ENCODE data around the gene HSF2BP.
"Not testable (repeated sequence)": the region's sequence is repeated elsewhere in the genome, so short reads cannot be mapped to it uniquely, and the experiment has no call there.

The HSF2BP gene

DNA sequence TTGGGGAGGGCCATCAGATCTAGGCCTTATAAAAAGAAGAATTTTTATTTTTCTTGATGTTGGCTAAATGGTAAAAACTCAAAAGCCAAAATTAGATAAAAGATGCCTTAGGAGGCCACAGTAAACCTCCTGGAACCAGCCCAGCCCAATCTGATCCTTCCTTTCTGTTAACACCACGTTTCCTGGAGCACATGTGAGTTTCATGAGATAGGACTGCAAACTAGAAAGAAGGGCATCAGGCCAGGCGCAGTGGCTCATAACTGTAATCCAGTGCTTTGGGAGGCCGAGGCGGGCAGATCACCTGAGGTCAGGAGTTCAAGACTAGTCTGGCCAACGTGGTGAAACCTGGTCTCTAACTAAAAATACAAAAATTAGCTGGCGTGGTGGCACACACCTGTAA is 6.7 kb downstream of the HSF2BP start:
- DNase-seq (ENCODE audit: low read depth in 1 of 2, low spot score in 1 of 2): no peak
- H3K4me3 ChIP-seq (replicated peaks; ENCODE audit: insufficient read depth, low read length): no peak overlapping the region
- H3K27ac ChIP-seq (replicated peaks): no peak overlapping the region
- TF ChIP-seq, protein P1, sequence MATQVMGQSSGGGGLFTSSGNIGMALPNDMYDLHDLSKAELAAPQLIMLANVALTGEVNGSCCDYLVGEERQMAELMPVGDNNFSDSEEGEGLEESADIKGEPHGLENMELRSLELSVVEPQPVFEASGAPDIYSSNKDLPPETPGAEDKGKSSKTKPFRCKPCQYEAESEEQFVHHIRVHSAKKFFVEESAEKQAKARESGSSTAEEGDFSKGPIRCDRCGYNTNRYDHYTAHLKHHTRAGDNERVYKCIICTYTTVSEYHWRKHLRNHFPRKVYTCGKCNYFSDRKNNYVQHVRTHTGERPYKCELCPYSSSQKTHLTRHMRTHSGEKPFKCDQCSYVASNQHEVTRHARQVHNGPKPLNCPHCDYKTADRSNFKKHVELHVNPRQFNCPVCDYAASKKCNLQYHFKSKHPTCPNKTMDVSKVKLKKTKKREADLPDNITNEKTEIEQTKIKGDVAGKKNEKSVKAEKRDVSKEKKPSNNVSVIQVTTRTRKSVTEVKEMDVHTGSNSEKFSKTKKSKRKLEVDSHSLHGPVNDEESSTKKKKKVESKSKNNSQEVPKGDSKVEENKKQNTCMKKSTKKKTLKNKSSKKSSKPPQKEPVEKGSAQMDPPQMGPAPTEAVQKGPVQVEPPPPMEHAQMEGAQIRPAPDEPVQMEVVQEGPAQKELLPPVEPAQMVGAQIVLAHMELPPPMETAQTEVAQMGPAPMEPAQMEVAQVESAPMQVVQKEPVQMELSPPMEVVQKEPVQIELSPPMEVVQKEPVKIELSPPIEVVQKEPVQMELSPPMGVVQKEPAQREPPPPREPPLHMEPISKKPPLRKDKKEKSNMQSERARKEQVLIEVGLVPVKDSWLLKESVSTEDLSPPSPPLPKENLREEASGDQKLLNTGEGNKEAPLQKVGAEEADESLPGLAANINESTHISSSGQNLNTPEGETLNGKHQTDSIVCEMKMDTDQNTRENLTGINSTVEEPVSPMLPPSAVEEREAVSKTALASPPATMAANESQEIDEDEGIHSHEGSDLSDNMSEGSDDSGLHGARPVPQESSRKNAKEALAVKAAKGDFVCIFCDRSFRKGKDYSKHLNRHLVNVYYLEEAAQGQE (IDR thresholded peaks at IDR 0.05; ENCODE audit: insufficient replicate concordance, low read depth): no peak
- TF ChIP-seq POLR2AphosphoS5 (IDR thresholded peaks at IDR 0.05; ENCODE audit: low read depth): no peak
- no peak for TF ChIP-seq SPI1 (IDR thresholded peaks at IDR 0.05; ENCODE audit: borderline replicate concordance, low read depth)
- TF ChIP-seq, protein P2, sequence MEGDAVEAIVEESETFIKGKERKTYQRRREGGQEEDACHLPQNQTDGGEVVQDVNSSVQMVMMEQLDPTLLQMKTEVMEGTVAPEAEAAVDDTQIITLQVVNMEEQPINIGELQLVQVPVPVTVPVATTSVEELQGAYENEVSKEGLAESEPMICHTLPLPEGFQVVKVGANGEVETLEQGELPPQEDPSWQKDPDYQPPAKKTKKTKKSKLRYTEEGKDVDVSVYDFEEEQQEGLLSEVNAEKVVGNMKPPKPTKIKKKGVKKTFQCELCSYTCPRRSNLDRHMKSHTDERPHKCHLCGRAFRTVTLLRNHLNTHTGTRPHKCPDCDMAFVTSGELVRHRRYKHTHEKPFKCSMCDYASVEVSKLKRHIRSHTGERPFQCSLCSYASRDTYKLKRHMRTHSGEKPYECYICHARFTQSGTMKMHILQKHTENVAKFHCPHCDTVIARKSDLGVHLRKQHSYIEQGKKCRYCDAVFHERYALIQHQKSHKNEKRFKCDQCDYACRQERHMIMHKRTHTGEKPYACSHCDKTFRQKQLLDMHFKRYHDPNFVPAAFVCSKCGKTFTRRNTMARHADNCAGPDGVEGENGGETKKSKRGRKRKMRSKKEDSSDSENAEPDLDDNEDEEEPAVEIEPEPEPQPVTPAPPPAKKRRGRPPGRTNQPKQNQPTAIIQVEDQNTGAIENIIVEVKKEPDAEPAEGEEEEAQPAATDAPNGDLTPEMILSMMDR (IDR thresholded peaks at IDR 0.05; ENCODE audit: insufficient read depth, low read length): no peak
- no peak for TF ChIP-seq GABPA (IDR thresholded peaks at IDR 0.05; ENCODE audit: low read depth)
- H3K27me3 ChIP-seq (ENCODE audit: insufficient read depth, poor library complexity, severe bottlenecking): no peaks in the 10 kb centered on the region

DNA sequence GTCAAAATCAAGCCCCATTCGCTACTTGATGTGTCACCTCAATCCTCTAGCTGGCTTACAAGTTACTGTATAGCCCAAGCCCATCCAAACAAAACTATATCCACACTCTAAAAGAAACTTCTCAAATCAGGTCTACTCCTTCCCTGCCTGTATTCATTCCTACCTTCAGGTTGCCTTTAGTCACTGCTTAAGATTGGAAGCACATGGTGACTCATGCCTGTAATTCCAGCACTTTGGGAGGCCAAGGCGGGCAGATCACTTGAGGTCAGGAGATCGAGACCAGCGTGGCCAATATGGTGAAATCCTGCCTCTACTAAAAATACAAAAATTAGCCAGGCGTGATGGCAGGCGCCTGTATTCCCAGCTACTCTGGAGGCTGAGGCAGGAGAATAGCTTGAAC is 7.4 kb downstream of the HSF2BP start:
- DNase-seq (ENCODE audit: low read depth in 1 of 2, low spot score in 1 of 2); H3K4me3 ChIP-seq (replicated peaks; ENCODE audit: insufficient read depth, low read length); H3K27ac ChIP-seq (replicated peaks); H3K27me3 ChIP-seq (ENCODE audit: insufficient read depth, poor library complexity, severe bottlenecking): not testable (repeated sequence)

DNA sequence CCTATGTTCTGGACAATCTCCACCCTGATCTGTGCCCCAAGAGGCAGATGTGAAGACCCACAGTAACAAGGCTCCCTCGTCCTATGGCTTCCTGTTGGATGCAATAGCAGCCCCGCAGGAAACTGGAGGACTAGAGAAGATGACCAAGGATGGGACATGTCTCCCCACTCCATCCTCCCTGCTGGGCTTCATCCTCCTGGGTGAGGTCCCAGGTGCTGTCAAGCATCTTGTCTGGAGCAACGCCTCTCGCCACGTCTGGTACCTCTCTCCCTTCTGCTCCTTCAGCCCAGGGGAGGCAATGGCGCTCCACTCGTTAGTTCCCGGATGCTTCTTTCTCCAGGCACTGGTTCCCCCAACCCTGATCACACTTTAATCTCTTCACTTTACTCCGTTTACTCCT is 11.1 kb downstream of the HSF2BP start:
- no peak for DNase-seq (ENCODE audit: low read depth in 1 of 2, low spot score in 1 of 2)
- Histone ChIP-seq H3K27ac (replicated peaks) (no peak overlapping the region), H3K4me3 (replicated peaks; ENCODE audit: insufficient read depth, low read length) (no peak overlapping the region), H3K27me3 (ENCODE audit: insufficient read depth, poor library complexity, severe bottlenecking) (no peaks in the 10 kb centered on the region)
- TF ChIP-seq SPI1 (IDR thresholded peaks at IDR 0.05; ENCODE audit: borderline replicate concordance, low read depth) (no peak), GABPA (IDR thresholded peaks at IDR 0.05; ENCODE audit: low read depth) (no peak), POLR2AphosphoS5 (IDR thresholded peaks at IDR 0.05; ENCODE audit: low read depth) (no peak)
- TF ChIP-seq, protein P1 (IDR thresholded peaks at IDR 0.05; ENCODE audit: insufficient replicate concordance, low read depth): no peak
- TF ChIP-seq, protein P2 (IDR thresholded peaks at IDR 0.05; ENCODE audit: insufficient read depth, low read length): no peak

DNA sequence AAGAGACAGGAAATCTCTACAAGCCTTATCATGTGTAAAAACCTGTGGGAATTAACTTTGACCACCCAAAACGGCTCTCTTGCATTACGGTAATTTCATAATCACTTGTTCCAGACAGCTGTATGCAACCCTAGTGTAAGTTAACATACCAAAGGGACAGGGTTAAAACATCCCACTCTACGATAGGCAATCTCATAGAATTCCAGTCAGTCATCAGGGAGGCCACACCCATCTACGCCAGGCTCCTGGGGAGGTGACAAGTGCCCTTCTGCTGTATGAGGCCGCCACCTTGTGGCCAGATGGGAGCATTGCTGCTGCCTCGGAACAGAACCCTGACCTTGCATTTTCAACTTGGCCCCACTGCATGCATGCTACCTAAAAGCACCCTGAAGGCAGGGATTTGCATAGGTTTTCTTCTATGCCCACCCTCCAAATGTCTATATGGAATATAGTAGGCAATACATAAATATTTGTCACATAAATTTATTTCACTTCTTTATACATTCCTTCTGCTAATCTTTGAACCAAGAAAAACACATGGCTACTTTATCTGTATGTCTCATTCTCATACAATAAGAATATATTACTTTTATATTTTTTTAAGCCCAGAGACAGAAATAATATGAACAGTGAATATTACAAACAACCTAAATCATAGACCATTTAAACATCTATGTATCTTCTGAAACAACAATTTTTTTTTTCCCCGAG is 12.6 kb downstream of the HSF2BP start:
- TF ChIP-seq, protein P2 (IDR thresholded peaks at IDR 0.05; ENCODE audit: insufficient read depth, low read length): peak; percentile 100
- no peak for TF ChIP-seq POLR2AphosphoS5 (IDR thresholded peaks at IDR 0.05; ENCODE audit: low read depth)
- TF ChIP-seq, protein P1 (IDR thresholded peaks at IDR 0.05; ENCODE audit: insufficient replicate concordance, low read depth): no peak
- TF ChIP-seq GABPA (IDR thresholded peaks at IDR 0.05; ENCODE audit: low read depth): no peak
- TF ChIP-seq SPI1 (IDR thresholded peaks at IDR 0.05; ENCODE audit: borderline replicate concordance, low read depth): no peak
- no peak overlapping the region for H3K4me3 ChIP-seq (replicated peaks; ENCODE audit: insufficient read depth, low read length)
- H3K27ac ChIP-seq (replicated peaks): no peak overlapping the region
- H3K27me3 ChIP-seq (ENCODE audit: insufficient read depth, poor library complexity, severe bottlenecking): no peaks in the 10 kb centered on the region
- DNase-seq (ENCODE audit: low read depth in 1 of 2, low spot score in 1 of 2): peak; percentile 76 to 87

All from HL-60 (cell line).